ENCODE results near the gene CYRIA.
A peak's percentile ranks its signal among the peaks of the same experiment; 100 is the strongest.

The CYRIA gene

DNA sequence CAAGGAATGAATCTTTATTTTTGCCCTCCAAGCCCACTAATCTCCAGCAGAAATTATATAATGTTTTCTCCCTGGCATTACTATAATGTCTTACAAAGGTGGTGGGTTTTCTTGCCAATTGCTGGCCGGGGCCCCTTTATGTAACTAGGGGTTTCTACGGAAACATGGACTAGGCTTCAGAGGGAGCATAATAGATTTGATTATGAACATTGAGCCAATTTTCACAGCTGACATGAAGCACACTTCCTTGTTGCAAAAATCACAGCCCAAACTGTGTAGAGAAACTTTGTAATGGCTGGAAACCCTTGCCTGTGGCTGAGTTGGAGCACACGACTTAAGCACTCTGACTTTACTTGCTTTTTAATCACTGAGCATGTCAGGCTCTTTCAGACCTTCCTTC is 3.8 kb upstream of the CYRIA start:
- no peak for DNase-seq (ENCODE audit: low spot score)

DNA sequence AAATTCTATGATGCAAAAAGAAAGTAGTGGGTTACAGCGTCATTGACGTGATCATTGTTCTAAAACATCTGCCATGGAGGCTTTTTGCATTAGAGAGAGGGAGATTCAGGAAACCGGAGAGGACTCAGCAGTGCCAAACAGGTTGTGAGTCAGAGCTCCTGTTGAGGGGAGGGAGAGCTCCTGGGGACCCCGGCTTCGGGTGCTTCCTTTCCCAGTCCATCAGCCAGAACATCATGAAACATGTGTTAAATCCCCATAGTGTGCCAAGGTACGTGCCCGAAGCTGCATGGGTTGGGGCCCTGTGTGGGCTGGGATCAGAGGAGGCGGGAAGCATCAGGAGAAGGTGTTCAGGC is 791 bp upstream of the CYRIA start:
- DNase-seq (ENCODE audit: low spot score): no peak

DNA sequence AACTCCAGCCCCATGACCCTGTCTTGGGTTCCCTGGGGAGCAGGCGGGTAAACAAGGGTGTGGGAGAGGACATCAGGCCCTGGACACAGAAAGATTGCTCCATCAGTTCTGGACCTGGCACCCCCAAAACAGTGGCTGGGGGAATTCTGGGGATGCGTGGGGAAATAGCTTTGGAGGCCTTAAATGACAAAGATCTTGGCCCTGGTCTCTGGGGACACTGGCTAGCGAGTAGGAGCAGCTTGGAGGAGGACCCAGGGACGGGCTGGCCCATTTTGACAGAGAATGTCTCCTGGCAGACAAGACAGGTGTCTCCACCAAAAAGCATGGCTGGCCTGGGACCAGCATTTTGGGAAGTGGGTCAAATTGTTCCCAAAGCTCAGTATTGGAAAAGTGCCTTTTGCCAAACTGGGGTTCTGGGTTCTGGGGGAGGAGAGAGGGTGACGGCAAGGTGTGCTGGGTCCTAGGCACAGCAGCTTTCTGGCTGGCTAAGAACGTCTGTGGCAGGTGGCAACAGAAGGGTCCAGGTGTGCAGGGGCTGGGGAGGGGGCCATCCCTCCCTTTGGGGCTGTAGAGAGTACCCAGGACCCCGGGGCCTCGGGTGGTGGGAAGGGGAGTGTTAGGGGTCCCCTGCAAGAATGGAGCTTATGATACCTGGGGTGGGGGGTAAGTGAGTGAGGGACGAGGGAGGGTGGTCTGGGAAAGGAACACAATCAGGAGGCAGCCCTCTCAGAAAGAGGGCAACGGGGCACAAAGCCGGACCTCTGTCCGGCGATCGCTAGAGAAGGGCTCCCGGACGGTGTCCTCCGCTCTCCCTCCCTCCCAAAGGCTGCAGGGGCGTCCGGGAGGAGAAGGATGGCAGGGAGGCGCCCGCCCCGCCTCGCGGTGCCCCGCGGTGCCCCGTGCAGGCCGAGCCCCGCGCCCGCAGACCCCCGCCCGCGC is 556 bp downstream of the CYRIA start:
- DNase-seq (ENCODE audit: low spot score): no peak

DNA sequence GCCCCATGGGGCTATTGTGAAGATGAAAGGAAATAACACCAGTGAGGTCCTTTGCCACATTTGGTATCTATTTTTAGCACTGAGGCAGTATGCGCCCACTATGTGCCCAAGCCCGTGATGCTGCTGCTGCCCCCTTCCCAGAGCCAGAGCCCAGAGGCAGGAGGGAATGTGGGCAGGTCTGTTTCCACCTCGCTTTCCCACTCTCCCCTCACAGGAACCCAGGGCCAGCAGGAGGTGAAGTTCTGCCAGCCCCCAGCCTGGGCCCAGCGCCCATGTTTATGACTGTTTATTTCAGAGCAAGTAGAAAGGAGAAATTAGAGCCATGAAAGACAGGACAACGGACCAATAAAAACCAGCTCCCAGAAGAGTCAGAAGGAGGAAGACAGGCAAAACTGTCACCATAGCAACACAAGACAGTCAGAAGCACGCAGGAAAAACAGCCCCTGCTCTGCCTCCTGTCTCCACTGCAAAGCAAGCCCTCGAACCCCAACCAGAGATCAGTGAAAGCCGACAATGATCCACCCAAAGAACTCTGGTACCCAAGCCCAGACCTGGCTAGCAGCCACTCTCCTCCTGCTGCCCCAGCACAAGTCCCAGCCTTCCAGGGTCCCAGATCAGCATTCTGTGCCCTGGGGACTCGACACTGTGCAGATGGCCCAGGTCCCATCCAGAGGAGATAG is 1.4 kb downstream of the CYRIA start:
- DNase-seq (ENCODE audit: low spot score): peak; percentile 80

DNA sequence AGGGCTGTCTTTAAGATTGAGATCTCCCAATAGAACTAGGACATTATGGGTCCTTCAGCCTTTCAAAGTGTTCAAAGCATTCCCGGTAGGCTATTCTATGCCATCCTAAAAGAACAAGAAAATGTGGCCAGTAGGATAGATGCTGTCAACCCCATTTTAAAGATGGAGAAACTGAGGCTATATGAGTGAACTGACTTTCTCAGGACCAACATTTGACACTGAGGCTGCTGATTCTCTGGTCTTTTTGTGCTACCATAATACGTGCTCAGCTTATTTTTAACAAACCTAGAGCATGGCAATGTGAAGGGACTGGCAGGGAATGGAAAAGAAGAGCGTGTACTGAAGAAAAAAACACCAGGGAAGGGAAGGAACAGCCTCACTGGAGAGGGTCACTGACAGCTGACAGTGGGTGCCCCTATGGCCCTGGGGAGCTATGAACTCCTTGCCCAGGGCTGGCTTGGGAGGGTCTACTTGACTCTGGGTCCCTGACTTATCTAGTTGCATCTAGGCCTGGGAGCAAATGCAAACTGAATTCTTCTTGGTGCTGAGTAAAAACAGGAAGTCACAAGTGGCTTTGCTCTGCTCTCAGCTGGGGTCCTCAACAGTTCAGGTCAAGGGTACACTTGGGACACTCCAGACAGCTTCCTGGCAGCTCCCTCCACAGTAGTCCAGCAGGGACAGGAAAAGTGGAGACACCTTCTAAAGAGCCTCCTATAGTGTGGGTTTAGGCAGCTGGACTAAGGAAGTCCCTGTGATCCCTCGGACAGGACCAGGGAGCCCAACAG is 2.3 kb downstream of the CYRIA start:
- no peak for DNase-seq (ENCODE audit: low spot score)

DNA sequence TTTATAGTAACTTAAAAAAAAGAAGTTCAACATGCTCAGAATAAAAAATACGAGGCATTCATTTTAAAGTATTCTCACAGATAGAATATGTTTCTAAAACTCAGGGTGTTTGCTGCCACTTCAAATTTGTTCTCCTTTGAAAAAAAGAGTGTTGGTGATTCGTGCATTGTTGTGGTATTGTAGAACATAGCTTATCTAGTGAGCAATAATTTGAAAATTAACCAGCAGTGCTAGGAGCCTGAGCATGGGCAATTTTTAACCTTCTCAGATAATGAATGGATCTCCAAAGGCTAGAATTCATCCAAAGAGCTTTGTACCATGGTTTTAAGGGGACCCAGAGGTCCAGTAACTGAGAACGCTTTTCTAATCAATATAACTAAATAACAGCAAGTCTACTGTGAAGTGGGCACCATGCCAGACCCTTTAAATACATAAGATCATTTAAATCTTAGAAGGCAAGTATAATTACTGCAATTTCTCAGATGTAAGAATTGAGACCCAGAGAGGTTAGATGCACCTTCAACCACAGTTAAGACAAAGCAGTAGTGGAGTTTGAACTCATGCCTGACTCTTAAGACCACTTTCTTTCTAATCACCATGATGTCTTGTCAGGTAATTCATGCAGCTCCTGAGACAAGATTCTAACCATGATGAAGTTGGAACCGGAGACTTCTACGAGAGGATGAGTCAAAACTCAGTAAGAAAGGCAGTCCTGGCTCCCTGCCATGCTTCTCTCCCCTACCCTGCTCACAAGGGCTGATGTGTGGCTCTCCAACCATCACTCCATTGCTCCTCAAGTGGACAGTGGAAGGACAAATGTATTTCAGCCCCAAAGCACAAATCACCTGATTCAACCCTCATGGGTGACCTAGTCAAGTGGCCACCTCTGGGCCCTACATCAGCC is 3.4 kb downstream of the CYRIA start:
- peak; percentile 93 for DNase-seq (ENCODE audit: low spot score)

DNA sequence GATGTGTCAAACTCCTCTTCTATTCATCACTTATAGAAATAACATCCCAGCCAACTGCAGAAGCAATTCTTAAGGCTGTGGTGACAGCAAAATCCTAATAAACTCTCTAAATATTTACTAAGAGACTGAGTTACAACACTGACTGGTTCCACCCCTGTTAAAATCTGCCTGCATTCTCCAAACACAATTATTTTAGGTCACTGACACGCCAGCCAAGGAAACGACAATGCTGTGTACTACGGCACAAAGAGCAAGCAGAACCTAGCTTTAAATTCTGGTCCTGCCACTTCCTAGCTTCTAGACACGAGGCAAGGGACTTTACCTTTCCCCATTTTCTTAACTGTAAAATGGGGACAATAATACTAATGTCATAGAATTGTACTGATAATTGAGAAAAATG is 4.1 kb downstream of the CYRIA start:
- DNase-seq (ENCODE audit: low spot score): no peak

DNA sequence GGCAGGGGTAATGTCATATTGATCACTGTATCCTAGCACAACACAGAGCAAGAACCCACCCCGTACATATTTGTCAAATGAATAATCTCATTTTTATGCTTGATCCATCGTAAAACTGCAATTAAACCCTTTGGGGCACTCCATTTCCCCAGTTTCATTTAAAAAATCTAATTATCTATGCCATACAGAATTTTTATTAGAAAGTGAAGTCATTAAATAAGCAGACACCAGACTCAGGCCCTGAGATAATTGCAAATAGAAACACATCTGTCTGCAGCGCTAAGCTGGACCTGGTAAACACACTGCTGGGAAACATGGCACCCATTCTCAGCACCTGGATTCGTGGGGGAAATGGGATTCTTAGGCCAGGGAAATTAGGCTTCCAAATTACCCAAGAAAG is 5.1 kb downstream of the CYRIA start:
- DNase-seq (ENCODE audit: low spot score): no peak

DNA sequence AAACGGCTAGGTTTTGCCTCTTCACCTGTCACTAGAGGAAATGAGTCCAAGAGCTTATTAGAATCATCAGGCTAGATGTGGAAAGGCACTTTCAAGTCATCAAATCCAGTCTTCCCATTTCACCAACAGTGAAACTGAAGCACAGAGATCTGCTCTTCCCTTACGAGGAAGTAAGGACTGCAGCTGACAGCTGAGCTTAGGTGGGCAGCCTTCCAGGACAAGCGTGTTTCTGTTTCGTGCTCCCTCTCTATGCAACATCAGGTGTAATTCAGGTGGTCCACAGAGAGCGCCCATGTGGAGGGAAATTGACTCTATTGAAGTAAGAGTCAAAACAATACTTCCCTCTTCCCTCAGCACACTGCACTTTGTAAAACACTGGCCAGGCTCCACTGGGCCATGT is 5.5 kb downstream of the CYRIA start:
- no peak for DNase-seq (ENCODE audit: low spot score)

DNA sequence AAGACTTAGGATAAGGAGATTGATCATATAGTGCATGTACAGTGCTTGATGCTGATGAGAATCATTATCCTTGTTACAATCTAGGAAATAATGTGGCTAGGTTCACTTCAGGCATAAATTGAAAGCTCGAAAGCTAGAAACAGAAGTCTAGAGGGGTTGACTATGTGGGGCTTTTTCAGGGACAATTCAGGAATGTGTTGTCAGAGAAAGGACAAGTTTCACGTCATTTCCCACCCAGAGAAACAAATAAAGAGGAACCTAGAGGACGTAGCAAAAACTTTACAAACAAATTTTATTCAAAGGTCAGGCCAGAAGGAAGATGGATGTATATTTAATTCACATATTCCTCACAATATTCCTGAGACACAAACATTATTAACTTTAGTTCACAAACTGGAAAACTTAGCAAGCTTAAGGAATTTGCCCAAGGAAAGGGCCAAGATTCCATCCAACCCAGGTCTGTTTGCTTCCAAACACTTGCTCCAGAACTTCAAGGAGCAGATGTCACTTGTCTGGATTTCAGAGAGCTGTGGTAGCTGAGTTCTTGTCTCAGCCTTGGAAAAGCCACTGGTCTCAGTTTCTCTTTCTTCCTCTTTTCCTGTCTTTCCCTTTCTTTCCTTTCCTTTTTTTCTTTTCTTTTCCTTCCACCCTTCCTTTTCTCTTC is 7.4 kb downstream of the CYRIA start:
- no peak for DNase-seq (ENCODE audit: low spot score)

DNA sequence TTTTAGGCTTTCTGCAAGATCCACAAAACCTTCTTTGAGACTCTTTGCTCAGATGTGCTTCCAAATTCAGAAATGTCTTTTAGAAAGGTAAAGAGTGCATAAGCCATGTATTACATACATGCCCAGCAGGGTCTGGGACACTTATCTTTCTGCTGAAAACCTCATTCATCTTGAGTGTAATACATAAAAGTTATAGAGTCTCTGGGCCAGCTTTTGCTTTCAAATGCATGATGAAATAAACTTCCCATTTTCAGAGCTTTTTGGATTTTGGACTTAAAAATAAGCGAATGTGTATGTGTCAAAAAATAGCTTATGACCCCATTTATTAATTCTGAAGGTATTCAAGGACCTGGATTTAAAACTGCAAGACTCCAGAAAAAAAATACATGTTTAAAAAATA is 8.0 kb downstream of the CYRIA start:
- DNase-seq (ENCODE audit: low spot score): no peak

DNA sequence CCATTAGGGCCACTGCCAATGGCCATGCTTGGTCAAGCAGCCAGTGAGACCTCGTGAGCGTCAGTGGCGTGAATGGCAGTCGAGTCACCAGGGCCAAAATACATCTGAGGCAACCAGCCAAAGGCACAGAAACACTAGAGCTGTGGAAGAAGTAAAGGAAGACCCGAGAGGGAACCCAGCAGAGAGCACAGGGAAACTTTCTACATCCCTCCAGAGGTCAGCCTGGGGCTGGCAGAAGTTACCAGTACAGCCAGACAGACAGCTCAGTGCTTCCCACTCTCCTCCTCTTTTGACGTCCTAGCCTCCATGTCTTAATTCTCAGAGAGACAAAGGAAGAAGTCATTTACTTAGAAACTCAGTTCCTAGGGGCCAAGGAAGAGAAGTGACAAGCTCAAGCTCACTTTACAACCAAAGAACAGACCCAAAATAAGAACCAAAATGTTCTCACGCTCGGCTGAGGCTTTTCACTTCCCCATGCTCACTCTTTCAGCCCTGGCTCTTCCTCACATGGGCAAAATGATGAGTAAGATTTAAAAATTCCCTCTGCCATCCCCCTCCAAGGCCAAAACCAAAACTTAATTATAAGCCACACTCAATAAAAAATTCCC is 8.7 kb downstream of the CYRIA start:
- DNase-seq (ENCODE audit: low spot score): peak; percentile 81

DNA sequence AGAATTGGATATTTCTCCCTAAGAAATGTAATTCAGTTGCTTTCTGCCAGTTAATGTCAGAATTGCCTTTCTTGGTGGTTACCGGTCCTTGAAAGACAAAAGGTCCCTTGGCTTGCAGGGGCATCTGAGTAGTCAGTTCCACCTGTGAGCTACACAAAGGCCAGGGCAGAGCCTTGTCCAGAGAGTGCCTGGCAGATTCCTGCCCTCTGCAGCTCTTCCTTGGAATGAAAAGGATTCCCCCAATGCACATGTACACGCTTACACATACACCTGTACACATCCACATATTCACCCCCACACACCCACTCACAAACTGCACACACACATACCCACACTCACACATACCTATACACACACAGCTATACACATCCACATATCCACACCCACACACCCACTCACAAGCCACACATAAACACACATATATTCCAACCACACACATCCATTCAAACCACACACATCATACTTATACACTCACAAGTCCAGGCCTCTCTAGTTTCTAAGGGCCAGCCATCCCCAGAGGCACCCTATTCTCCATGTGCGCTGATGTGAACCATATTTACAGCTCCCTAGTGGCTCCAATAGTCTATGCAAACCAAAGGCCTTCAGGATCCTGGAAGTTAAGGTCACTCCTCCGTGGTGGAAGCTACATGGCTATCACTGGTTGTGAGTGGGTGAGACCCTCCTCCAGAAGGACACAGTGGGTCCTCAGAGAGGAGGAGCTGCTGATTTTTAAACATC is 9.6 kb downstream of the CYRIA start:
- no peak for DNase-seq (ENCODE audit: low spot score)

DNA sequence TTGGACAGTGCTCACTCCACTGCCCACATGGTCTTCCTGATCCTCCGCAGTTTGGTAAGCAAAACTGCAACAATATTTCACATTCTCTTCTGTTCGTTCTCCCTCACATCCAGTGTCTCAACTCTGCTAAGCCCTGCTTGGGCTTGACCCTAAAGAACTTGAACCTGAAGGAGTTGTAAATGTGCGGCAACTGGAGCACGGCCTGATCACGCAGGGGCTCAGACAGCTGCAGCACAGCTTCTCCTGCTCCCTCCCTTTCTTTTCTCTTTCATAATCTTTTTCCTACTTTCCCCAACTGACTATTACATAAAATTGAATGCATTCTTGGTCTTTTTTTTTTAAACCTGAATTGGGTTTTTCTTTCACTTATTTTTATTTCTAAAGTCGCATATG is 10.2 kb downstream of the CYRIA start:
- no peak for DNase-seq (ENCODE audit: low spot score)

DNA sequence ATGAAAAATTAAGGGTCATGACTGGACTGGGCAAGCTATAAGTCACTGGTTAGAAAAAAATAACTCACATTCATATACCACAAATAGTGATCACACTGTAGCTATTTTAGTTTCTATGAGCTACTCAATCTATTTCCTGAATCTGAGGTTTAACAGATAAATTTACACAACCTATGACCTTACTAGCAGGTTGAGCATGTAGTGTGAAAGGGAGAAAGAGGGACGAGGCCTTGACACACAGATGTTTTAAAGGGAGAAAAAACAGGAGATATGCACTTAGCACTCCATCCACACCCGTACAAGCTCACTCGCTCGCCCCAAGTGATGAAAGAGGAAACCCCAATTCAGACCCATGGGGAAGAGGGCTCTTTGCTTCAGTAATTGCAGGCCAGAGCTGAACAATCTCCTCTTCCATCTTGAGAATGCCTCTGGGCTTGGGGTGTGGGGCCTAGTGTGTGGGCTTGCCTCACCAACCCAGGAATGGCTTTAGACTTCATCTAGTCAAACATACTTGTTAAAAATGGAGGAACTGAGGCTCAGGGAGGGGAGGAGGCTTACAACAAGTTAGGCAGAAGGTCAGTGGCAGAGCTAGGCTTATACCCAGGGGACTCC is 10.7 kb downstream of the CYRIA start:
- DNase-seq (ENCODE audit: low spot score): no peak

DNA sequence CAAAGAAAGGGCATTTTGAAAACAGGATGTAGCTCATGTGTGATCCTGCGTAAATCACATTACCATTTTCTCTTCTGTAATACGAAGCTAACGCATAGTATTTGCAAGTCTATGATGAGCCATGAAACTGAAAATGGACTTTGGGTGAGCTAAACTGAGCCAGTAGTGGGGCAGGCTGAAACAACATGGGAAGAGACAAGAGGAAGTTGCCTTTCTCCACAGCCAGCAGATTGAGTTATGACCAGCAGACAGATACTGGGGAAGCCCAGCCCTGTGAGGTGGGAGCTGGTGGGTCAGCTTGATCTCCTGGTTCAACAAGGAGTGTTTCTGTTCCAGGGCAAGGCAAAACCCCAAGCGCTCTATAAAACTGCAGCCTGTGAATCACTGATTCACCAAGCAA is 11.8 kb downstream of the CYRIA start:
- DNase-seq (ENCODE audit: low spot score): no peak

DNA sequence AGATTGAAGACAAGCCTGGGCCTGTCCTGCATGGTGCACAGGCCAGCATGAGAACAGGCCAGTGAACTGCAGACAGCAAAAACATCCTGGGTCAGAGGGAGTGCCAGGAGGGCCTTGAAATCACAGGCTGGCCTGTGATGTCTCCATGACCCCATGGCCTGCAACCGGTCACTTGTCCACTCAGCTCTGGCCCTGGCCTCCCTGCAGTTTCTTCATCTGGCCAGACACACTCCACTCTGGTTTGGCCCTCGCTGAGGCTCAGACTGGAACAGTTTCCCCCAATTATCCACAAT is 12.6 kb downstream of the CYRIA start:
- no peak for DNase-seq (ENCODE audit: low spot score)

DNA sequence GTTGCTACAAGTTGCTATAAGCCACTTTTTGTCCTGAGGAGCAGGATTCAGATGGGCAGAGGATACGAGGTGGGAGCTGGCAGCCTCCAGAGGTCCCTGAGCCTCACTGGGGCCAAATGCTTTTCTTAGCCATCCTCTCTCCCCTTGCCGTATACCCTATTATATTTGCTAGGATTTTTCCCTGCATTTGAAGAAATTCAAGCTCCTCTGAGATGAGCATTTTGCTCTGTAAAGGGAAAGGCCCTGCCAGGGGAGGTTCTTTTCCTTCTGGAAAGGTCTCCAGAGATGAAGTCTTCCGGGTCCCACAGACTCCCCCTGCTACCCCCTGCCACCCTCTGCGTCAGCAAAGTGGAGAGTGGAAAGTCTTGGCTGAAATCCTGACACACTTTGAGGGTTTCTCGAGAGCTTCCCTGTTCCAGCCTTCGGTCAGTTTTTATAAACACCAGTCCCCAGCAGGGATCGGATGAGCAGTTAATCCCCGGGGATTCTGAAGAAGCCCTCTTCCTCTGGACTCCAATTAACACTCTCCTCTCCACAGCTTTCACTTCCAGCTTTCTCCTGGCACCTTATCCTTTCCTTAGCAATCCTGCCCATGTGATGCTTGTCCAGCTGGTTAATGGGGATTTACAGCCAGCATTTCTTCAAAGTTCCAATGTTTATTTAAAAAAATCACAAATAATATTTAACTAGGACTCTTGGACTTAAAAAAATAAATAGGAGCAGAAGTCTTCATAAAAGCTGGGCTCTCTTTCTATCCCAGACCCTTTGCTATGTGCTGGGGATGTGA is 13.1 kb downstream of the CYRIA start:
- DNase-seq (ENCODE audit: low spot score): no peak
